OCI-LY1 (cell line): ENCODE results near the gene CFAP57.

Experiments used
- H2AFZ ChIP-seq: fragments of 200-600 bp; sonication (generic), shearing (Covaris generic); 2 replicates; pipeline ENCODE4 v1.6.0; 2014; ENCODE audit warnings: antibody characterized with exemption, mild to moderate bottlenecking, low read length
- H3F3A ChIP-seq: fragments of 200-600 bp; sonication (generic), shearing (Covaris generic); 2 replicates; pipeline ENCODE4 v1.6.0; 2014; ENCODE audit warnings: mild to moderate bottlenecking, antibody characterized with exemption, low read length, moderate library complexity; ENCODE audit not compliant: insufficient read depth
- H3K27ac ChIP-seq: fragments of 200-600 bp; sonication (generic); 2 replicates; pipeline ENCODE4 v1.5.1; 2014; ENCODE audit warnings: low read length, mixed run types, mild to moderate bottlenecking, low read depth; ENCODE audit not compliant: poor library complexity, severe bottlenecking
- H3K27me3 ChIP-seq: fragments of 200-600 bp; sonication (generic); 2 replicates; pipeline ENCODE4 v1.6.0; 2014; ENCODE audit warnings: antibody characterized with exemption, mild to moderate bottlenecking, low read length, moderate library complexity; ENCODE audit not compliant: insufficient read depth
- H3K36me3 ChIP-seq: fragments of 200-600 bp; sonication (generic); 2 replicates; pipeline ENCODE4 v1.6.1; 2014; ENCODE audit warnings: mild to moderate bottlenecking, antibody characterized with exemption, low read length, moderate library complexity, mixed read lengths; ENCODE audit not compliant: insufficient read depth
- H3K4me1 ChIP-seq: fragments of 200-600 bp; sonication (generic); 2 replicates; pipeline ENCODE4 v1.5.1; 2014; ENCODE audit warnings: mild to moderate bottlenecking, low read length, moderate library complexity; ENCODE audit not compliant: insufficient read depth, severe bottlenecking
- H3K4me2 ChIP-seq: fragments of 200-600 bp; sonication (generic), shearing (Covaris generic); 2 replicates; pipeline ENCODE4 v1.6.1; 2014; ENCODE audit warnings: low read length
- H3K4me3 ChIP-seq: fragments of 200-600 bp; sonication (generic); 2 replicates; pipeline ENCODE4 v1.5.1; 2014; ENCODE audit warnings: low read length, low read depth, mild to moderate bottlenecking, mixed read lengths; ENCODE audit not compliant: poor library complexity, severe bottlenecking
- H3K79me2 ChIP-seq: fragments of 200-600 bp; shearing (Covaris generic); 2 replicates; pipeline ENCODE4 v1.6.1; 2016; ENCODE audit warnings: mixed run types, low read length, mixed read lengths; ENCODE audit not compliant: insufficient read depth
- H3K9ac ChIP-seq: fragments of 200-600 bp; sonication (generic), shearing (Covaris generic); 2 replicates; pipeline ENCODE4 v1.6.1; 2014; ENCODE audit warnings: mild to moderate bottlenecking, low read length, mixed read lengths
- H3K9me2 ChIP-seq: fragments of 200-600 bp; sonication (generic), shearing (Covaris generic); 2 replicates; pipeline ENCODE4 v1.6.1; 2014; ENCODE audit warnings: low read depth, mild to moderate bottlenecking, low read length, mixed read lengths
- H3K9me3 ChIP-seq: fragments of 200-600 bp; shearing (Covaris generic); 2 replicates; pipeline ENCODE4 v1.6.1; 2014; ENCODE audit warnings: low read length, mixed read lengths
- H4K20me1 ChIP-seq: fragments of 200-600 bp; sonication (generic), shearing (Covaris generic); 2 replicates; pipeline ENCODE4 v1.6.0; 2016; ENCODE audit warnings: mild to moderate bottlenecking, low read length; ENCODE audit not compliant: insufficient read depth
- EZH2 ChIP-seq: fragments of 200-600 bp; sonication (generic), shearing (Covaris generic); IDR thresholded peaks from 2 replicates; pipeline ENCODE4 v1.8.0; 2017; ENCODE audit warnings: borderline replicate concordance, mixed run types, mild to moderate bottlenecking, antibody characterized with exemption, low read length, moderate library complexity, mixed read lengths
- TF ChIP-seq, protein P1 (sequence below): fragments of 200-600 bp; sonication (generic), shearing (Covaris generic); IDR thresholded peaks from 2 replicates; pipeline ENCODE4 v1.5.1; 2017; ENCODE audit warnings: mild to moderate bottlenecking, antibody characterized with exemption, low read length, moderate library complexity, mixed read lengths

Gene CFAP57

DNA sequence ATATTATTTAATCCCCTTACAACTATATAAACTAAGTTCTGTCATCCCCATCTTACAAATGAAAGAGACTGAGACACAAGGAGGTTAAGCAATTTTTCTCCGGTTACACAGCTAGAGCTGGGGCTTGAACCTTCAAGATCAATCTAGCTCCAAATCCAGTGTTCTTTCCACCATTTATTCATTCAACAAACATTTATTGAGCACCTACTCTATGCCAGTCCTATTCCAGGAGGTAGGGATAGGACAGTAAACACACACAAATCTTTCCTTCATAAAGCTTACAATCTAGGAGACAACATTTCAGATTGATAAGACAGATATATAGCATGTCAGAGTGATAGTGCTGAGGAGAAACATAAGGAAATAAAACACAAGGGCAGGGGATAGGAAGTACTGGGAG lies 94.8 kb downstream of the CFAP57 start:
- H3K27me3 ChIP-seq: no peaks in the 10 kb centered on the region; the same call in 1 of the 2 replicates
- no peak overlapping the region for H3K4me2 ChIP-seq
- H3K9ac ChIP-seq: no peak overlapping the region
- TF ChIP-seq, protein P1, sequence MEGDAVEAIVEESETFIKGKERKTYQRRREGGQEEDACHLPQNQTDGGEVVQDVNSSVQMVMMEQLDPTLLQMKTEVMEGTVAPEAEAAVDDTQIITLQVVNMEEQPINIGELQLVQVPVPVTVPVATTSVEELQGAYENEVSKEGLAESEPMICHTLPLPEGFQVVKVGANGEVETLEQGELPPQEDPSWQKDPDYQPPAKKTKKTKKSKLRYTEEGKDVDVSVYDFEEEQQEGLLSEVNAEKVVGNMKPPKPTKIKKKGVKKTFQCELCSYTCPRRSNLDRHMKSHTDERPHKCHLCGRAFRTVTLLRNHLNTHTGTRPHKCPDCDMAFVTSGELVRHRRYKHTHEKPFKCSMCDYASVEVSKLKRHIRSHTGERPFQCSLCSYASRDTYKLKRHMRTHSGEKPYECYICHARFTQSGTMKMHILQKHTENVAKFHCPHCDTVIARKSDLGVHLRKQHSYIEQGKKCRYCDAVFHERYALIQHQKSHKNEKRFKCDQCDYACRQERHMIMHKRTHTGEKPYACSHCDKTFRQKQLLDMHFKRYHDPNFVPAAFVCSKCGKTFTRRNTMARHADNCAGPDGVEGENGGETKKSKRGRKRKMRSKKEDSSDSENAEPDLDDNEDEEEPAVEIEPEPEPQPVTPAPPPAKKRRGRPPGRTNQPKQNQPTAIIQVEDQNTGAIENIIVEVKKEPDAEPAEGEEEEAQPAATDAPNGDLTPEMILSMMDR: no peak
- no peak for TF ChIP-seq EZH2
- no peak overlapping the region for H3K27ac ChIP-seq
- H3K4me1 ChIP-seq: peaks cover 3% of the 10 kb centered on the region
- no peaks in the 10 kb centered on the region for H3K79me2 ChIP-seq
- no peaks in the 10 kb centered on the region for H3K36me3 ChIP-seq
- no peaks in the 10 kb centered on the region for H3F3A ChIP-seq
- H3K4me3 ChIP-seq: no peak overlapping the region
- H2AFZ ChIP-seq: no peak overlapping the region
- no peaks in the 10 kb centered on the region for H3K9me2 ChIP-seq
- peaks cover 7% of the 10 kb centered on the region; the same call in 1 of the 2 replicates for H3K9me3 ChIP-seq
- no peaks in the 10 kb centered on the region for H4K20me1 ChIP-seq

DNA sequence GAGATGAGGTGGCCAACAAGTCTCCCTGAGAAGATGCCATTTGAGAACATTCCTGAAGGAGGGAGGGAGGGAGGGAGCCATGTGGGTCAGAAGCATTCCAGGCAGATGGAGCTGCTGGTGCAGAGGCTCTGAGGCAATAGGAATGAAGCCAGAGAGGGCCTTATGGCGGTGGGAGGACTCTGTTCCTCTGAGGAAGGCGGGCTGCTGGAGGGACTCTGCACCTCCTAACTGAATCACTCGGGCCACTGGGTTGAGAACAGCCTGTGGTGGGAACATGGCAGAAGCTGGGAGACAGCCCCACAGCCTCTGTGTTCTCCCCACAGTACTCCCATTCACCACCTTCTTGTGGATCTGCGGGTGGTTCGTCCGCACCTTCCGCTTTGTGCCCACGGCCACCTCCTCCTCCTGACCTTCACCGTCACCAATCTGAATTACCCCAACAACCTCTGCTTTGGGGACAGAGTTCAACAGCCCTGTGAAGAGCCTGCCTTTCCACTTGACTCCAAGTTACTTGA lies 95.2 kb downstream of the CFAP57 start:
- TF ChIP-seq, protein P1: no peak
- TF ChIP-seq EZH2: no peak
- Histone ChIP-seq H3K4me3 (no peak overlapping the region), H3K9me2 (no peaks in the 10 kb centered on the region), H3K4me1 (peaks cover 3% of the 10 kb centered on the region), H2AFZ (no peak overlapping the region), H3K4me2 (no peak overlapping the region), H3K9me3 (peaks cover 7% of the 10 kb centered on the region; the same call in 1 of the 2 replicates), H3K79me2 (no peaks in the 10 kb centered on the region), H3F3A (no peaks in the 10 kb centered on the region), H3K9ac (no peak overlapping the region), H4K20me1 (no peaks in the 10 kb centered on the region), H3K36me3 (no peaks in the 10 kb centered on the region), H3K27ac (no peak overlapping the region), H3K27me3 (no peaks in the 10 kb centered on the region; the same call in 1 of the 2 replicates)

DNA sequence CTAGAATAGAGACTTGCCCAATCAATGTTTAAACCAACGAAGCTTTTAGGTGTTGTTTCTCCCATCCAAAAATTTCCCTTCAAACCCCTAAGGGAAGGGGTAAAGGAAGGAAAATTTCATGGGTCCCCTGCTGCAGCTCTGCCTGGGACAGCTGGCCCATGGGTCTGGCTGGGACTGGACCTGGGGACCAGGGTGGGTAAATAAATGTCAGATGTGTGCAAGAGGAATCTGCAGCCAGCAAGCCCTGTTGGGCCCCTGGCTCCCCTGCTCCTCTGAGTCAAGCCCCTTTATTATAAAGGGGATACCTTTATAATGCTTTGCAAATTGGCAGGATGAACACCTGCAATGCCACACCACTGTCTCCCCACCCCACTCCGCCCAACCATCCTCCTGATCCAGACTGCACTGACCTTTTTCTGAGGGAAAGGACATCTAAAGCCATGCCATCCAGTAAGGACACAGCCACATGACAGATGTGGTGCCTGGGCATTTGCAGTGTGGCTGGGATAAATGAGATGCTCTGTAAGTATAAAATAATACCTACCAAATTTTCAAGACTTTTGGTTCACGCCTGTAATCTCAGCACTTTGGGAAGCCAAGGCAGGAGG lies 95.8 kb downstream of the CFAP57 start:
- no peak overlapping the region for H2AFZ ChIP-seq
- peaks cover 3% of the 10 kb centered on the region for H3K4me1 ChIP-seq
- no peaks in the 10 kb centered on the region for H4K20me1 ChIP-seq
- H3K27ac ChIP-seq: no peak overlapping the region
- H3K9ac ChIP-seq: no peak overlapping the region
- H3K27me3 ChIP-seq: no peaks in the 10 kb centered on the region; the same call in 1 of the 2 replicates
- peaks cover 4% of the 10 kb centered on the region; the same call in 1 of the 2 replicates for H3K9me3 ChIP-seq
- H3K36me3 ChIP-seq: no peaks in the 10 kb centered on the region
- H3K9me2 ChIP-seq: no peaks in the 10 kb centered on the region
- TF ChIP-seq, protein P1: no peak
- TF ChIP-seq EZH2: no peak
- H3F3A ChIP-seq: no peaks in the 10 kb centered on the region
- no peak overlapping the region for H3K4me3 ChIP-seq
- H3K79me2 ChIP-seq: no peaks in the 10 kb centered on the region
- no peak overlapping the region for H3K4me2 ChIP-seq
